Esophagus muscularis mucosa (tissue), 4 donors: Measurements from ENCODE around the gene DHCR24. TPM values are rescaled to one million over a fixed set of nuclear protein-coding genes. Genes with fewer than 3 reads are reported as not detected.

Experiments
- DNase-seq: peaks from one replicate; pipeline ENCODE4 v3.0.0-alpha.2; 2017; ENCODE audit errors: extremely low spot score
- H3K27ac ChIP-seq, 4 donors: fragments of 200-600 bp; sonication (generic); replicated peaks in 1 of 4; 1 replicate in 3 of 4; 2 replicates in 1 of 4; pipeline ENCODE4 v1.5.1; 2016 to 2019; ENCODE audit warnings: mild to moderate bottlenecking in 1 of 4
- H3K27me3 ChIP-seq, 4 donors: fragments of 200-600 bp; sonication (generic); one replicate each; pipeline versions ENCODE4 v1.5.1 to v1.6.0; 2016 to 2019
- H3K36me3 ChIP-seq, 4 donors: fragments of 200-600 bp; sonication (generic); one replicate each; pipeline ENCODE4 v1.5.1; 2016 to 2019
- H3K4me1 ChIP-seq, 4 donors: fragments of 200-600 bp; sonication (generic); one replicate each; pipeline ENCODE4 v1.5.1; 2016 to 2019
- H3K4me3 ChIP-seq, 4 donors: fragments of 200-600 bp; sonication (generic); 1 replicate in 2 of 4; 2 replicates in 2 of 4; pipeline ENCODE4 v1.5.1; 2016 to 2019; ENCODE audit warnings: mild to moderate bottlenecking in 4 of 4, moderate library complexity in 1 of 4
- H3K9me3 ChIP-seq, 4 donors: fragments of 200-600 bp; sonication (generic); 1 replicate in 3 of 4; 2 replicates in 1 of 4; pipeline ENCODE4 v1.5.1; 2016 to 2019
- EP300 ChIP-seq: sonication (generic); formaldehyde crosslinking; IDR thresholded peaks from one replicate; pipeline ENCODE4 v1.6.1; 2017; ENCODE audit warnings: antibody characterized with exemption
- POLR2A ChIP-seq: fragments of 450-650 bp; IDR thresholded peaks from one replicate; pipeline ENCODE4 v1.6.1; 2017; ENCODE audit warnings: antibody characterized with exemption, moderate library complexity, mild to moderate bottlenecking, low read depth
- POLR2AphosphoS5 ChIP-seq, 2 donors: sonication (generic); formaldehyde crosslinking; IDR thresholded peaks; one replicate each; pipeline ENCODE4 v1.6.1; 2017; ENCODE audit warnings: antibody characterized with exemption in 2 of 2
- WGBS: methylation state at CpG from one replicate; pipeline ENCODE4 v1.1.5; 2018; 5-methylcytosine and 5-hydroxymethylcytosine counted together
- intact Hi-C: fragments of 100-400 bp; cut with DNase I; formaldehyde crosslinking; loops from one replicate; pipeline ENCODE4 v1.15.1; 2023
- total RNA-seq, 4 donors: library from RNA; depleted of rRNA; stranded (reverse); fragments of >200 nt; gene quantifications; one replicate each; pipeline versions ENCODE4 v1.1.0 to v1.2.1, GENCODE V29; 2016
- TF ChIP-seq, protein P1 (sequence below), 3 experiments: fragments of 200-600 bp in 2 of 3; fragments of 450-650 bp in 1 of 3; sonication (generic) in 2 of 3; IDR thresholded peaks; one replicate each; pipeline ENCODE4 v1.5.1; 2017 to 2019; ENCODE audit warnings: antibody characterized with exemption in 3 of 3, mild to moderate bottlenecking in 2 of 3, moderate library complexity in 1 of 3

Gene DHCR24
- total RNA-seq, 4 donors from 2014 or later: 10.8 to 16.1 (median 13.1) TPM

DNA sequence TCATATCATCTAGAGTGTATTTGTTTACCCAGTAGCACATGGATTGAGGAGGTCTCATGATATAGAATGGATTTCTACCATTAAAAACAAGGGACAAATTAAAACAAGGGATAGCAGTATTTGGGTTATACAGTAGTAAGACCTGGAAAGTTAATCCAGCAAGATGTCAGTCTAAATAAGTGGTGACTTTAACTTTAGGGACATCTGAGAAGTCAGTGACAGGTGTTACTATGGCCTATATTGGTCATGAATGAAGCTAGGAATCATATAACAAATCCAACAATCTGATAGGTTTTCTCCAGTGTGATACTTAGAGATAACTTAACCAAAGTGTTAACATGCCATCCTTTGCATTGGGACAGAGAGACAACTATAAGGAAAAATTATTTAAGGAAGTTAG is 42.7 kb upstream of the DHCR24 start:
- H3K4me1 ChIP-seq: peaks cover 9 to 16% (median 14%) of the 10 kb centered on the region in 4 donors
- no peaks in the 10 kb centered on the region for H3K27me3 ChIP-seq
- no peak overlapping the region for H3K4me3 ChIP-seq
- DNase-seq: no peak
- intact Hi-C loops: no loop called here
- no peak overlapping the region for H3K27ac ChIP-seq
- H3K9me3 ChIP-seq: no peaks in the 10 kb centered on the region
- no peaks in the 10 kb centered on the region for H3K36me3 ChIP-seq
- TF ChIP-seq, protein P1, sequence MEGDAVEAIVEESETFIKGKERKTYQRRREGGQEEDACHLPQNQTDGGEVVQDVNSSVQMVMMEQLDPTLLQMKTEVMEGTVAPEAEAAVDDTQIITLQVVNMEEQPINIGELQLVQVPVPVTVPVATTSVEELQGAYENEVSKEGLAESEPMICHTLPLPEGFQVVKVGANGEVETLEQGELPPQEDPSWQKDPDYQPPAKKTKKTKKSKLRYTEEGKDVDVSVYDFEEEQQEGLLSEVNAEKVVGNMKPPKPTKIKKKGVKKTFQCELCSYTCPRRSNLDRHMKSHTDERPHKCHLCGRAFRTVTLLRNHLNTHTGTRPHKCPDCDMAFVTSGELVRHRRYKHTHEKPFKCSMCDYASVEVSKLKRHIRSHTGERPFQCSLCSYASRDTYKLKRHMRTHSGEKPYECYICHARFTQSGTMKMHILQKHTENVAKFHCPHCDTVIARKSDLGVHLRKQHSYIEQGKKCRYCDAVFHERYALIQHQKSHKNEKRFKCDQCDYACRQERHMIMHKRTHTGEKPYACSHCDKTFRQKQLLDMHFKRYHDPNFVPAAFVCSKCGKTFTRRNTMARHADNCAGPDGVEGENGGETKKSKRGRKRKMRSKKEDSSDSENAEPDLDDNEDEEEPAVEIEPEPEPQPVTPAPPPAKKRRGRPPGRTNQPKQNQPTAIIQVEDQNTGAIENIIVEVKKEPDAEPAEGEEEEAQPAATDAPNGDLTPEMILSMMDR (IDR thresholded peaks at IDR 0.05): no peak
- TF ChIP-seq EP300 (no peak), POLR2AphosphoS5 (IDR thresholded peaks at IDR 0.05) (no peak), POLR2A (no peak)

DNA sequence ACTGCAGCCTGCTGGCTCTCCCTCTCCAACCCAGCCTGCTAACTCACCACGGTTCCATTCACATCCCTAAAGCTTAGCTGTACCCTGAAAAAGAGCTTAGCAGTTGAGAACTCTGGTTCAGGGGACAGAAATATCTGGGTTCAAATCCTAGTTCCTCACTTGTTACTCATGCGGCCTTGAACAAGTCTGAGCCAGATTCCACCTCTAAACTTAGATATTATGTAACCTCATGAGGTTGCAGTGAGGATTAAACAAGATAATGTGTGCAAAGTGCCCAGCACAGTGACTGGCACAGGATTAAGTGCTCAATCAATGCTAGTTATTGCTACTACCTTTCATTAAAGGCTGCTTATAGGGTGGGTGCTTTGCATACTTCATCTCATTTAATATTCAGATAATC is 41.3 kb upstream of the DHCR24 start:
- DNase-seq: no peak
- H3K4me3 ChIP-seq: no peak overlapping the region
- no peaks in the 10 kb centered on the region for H3K36me3 ChIP-seq
- no peaks in the 10 kb centered on the region for H3K27me3 ChIP-seq
- intact Hi-C loops: no loop called here
- no peak overlapping the region for H3K27ac ChIP-seq
- WGBS: 88% methylated on average over 2 of the region's 2 CpGs
- no peak for TF ChIP-seq POLR2A
- no peak for TF ChIP-seq POLR2AphosphoS5 (IDR thresholded peaks at IDR 0.05)
- TF ChIP-seq, protein P1 (IDR thresholded peaks at IDR 0.05): no peak
- TF ChIP-seq EP300: no peak
- H3K9me3 ChIP-seq: no peaks in the 10 kb centered on the region
- H3K4me1 ChIP-seq: peaks cover 9 to 16% (median 14%) of the 10 kb centered on the region in 4 donors

DNA sequence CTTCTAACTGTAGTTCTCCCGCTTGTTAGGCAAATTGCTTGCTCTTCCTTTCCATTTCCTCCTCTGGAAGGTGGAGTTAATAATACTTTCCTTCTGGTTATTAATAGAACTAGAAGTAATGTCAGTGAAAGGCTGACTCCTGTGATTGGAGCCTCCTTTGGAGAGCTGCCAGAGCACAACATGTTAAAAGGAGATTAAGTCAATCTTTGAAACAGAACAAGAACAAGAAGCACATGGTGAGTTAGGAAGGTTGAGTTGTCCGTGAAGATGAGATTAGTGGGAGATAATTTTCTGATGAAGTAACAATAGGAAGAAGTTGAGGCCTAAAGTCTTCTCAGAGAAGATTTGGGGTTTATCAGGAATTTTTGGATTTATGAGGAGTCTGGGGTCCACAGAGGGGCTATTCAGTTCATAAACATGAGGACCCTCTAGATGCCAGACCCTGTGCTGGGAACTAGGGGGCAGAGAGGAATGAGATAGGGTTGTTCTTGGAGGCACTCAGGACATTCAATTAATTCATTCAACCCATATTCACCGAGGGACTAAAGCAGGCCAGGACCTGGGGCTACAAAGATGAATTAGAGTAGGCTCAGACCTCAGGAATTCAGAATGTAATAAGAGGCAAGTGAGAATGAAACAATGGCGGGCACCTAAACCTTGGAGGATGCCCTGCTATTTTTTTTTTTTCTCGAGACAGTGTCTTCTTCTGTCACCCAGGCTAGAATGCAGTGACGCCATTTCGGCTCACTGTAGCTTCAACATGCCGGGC is 40.7 kb upstream of the DHCR24 start:
- DNase-seq: no peak
- no peak overlapping the region for H3K4me3 ChIP-seq
- H3K27ac ChIP-seq: no peak overlapping the region
- 77% methylated on average over 8 of the region's 8 CpGs for WGBS
- intact Hi-C loops: no loop called here
- no peaks in the 10 kb centered on the region for H3K9me3 ChIP-seq
- H3K4me1 ChIP-seq: peaks cover 9 to 16% (median 14%) of the 10 kb centered on the region in 4 donors
- TF ChIP-seq POLR2A: no peak
- no peak for TF ChIP-seq EP300
- TF ChIP-seq POLR2AphosphoS5 (IDR thresholded peaks at IDR 0.05): no peak
- TF ChIP-seq, protein P1 (IDR thresholded peaks at IDR 0.05): no peak
- H3K36me3 ChIP-seq: no peaks in the 10 kb centered on the region
- H3K27me3 ChIP-seq: no peaks in the 10 kb centered on the region

DNA sequence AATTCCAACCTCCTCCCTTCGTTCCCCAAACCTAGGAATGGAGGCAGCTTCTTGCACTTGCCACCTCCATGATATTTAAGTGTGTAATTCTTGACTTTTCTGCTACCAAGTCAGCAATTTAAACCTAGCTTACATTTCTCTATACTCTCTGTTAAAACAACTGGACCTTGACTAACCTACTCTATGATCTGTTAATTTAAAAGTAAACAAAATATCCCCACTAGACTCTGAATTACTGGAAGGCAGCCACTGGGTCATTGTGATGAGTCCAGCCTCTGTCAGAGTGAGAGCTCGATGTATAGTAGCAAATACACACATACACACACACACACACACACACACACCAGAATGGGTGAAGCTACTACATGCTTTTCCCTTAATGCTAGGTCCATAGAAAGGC is 40.0 kb upstream of the DHCR24 start:
- Histone ChIP-seq H3K9me3 (no peaks in the 10 kb centered on the region), H3K36me3 (no peaks in the 10 kb centered on the region), H3K27me3 (no peaks in the 10 kb centered on the region), H3K4me1 (peaks cover 9 to 16% (median 14%) of the 10 kb centered on the region in 4 donors), H3K4me3 (no peak overlapping the region), H3K27ac (no peak overlapping the region)
- intact Hi-C loops: no loop called here
- WGBS: 62% methylated on average over 2 of the region's 2 CpGs
- no peak for DNase-seq
- TF ChIP-seq POLR2AphosphoS5 (IDR thresholded peaks at IDR 0.05) (no peak), EP300 (no peak), POLR2A (no peak)
- TF ChIP-seq, protein P1 (IDR thresholded peaks at IDR 0.05): no peak
